DOHH2 (cell line): ENCODE results near the gene PDE2A.

Experiments
- CTCF ChIP-seq: fragments of 200-600 bp; sonication (generic); IDR thresholded peaks from one replicate; pipeline ENCODE4 v1.5.1; 2014; ENCODE audit warnings: antibody characterized with exemption, mild to moderate bottlenecking, low read depth, low read length; ENCODE audit not compliant: poor library complexity, severe bottlenecking
- EZH2phosphoT487 ChIP-seq: fragments of 200-600 bp; sonication (generic); IDR thresholded peaks from 2 replicates; pipeline ENCODE4 v1.6.1; 2017; ENCODE audit warnings: borderline replicate concordance, mild to moderate bottlenecking, antibody characterized with exemption, low read length, moderate library complexity, mixed read lengths

GRCh38 chr11:72718101-72718501 is 43.9 kb upstream of the PDE2A start:
- TF ChIP-seq CTCF, result no peak
- TF ChIP-seq EZH2phosphoT487, result no peak
